ENCODE results near the gene ZFPM1.

DNA sequence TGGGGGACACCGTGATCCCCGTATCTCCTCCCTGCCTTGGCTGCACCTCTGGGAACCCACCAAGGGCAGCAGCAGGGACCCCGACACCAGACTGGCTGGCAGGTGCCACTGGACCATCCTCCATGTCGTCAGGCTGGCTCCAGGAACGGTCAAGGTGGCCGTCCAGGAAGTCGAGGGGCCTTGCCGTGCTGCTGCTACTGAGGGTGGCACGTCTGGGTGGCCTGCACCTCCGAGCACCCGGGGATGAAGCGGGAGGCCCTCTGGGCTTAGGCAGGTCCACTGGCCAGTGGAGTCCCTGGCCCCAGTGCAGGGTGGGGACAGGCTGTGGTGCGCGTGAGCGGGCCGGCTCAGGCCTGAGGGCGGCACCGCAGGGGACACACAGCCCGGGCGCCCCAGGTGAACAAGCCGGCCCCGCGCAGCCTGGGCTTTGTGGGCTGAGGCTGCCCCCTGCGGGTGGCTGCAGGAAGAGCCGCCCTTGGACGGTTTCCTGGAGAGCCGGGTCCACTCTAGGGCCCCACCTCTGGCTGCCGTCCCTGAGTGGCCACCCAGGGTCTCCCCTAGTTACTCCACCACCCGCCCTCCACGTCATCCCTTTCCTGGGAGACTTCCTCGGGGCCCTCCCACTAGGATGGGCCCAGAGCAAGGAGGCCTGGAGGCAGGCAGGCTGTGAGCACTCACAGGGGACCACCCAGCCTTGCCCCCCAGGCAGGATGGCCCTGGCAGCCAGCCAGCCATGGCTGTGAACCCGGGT lies 74.3 kb downstream of the ZFPM1 start:
- TF ChIP-seq, protein P1, sequence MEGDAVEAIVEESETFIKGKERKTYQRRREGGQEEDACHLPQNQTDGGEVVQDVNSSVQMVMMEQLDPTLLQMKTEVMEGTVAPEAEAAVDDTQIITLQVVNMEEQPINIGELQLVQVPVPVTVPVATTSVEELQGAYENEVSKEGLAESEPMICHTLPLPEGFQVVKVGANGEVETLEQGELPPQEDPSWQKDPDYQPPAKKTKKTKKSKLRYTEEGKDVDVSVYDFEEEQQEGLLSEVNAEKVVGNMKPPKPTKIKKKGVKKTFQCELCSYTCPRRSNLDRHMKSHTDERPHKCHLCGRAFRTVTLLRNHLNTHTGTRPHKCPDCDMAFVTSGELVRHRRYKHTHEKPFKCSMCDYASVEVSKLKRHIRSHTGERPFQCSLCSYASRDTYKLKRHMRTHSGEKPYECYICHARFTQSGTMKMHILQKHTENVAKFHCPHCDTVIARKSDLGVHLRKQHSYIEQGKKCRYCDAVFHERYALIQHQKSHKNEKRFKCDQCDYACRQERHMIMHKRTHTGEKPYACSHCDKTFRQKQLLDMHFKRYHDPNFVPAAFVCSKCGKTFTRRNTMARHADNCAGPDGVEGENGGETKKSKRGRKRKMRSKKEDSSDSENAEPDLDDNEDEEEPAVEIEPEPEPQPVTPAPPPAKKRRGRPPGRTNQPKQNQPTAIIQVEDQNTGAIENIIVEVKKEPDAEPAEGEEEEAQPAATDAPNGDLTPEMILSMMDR (IDR thresholded peaks at IDR 0.05; ENCODE audit: insufficient read depth, low read length) = no peak
- TF ChIP-seq, protein P2, sequence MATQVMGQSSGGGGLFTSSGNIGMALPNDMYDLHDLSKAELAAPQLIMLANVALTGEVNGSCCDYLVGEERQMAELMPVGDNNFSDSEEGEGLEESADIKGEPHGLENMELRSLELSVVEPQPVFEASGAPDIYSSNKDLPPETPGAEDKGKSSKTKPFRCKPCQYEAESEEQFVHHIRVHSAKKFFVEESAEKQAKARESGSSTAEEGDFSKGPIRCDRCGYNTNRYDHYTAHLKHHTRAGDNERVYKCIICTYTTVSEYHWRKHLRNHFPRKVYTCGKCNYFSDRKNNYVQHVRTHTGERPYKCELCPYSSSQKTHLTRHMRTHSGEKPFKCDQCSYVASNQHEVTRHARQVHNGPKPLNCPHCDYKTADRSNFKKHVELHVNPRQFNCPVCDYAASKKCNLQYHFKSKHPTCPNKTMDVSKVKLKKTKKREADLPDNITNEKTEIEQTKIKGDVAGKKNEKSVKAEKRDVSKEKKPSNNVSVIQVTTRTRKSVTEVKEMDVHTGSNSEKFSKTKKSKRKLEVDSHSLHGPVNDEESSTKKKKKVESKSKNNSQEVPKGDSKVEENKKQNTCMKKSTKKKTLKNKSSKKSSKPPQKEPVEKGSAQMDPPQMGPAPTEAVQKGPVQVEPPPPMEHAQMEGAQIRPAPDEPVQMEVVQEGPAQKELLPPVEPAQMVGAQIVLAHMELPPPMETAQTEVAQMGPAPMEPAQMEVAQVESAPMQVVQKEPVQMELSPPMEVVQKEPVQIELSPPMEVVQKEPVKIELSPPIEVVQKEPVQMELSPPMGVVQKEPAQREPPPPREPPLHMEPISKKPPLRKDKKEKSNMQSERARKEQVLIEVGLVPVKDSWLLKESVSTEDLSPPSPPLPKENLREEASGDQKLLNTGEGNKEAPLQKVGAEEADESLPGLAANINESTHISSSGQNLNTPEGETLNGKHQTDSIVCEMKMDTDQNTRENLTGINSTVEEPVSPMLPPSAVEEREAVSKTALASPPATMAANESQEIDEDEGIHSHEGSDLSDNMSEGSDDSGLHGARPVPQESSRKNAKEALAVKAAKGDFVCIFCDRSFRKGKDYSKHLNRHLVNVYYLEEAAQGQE (IDR thresholded peaks at IDR 0.05; ENCODE audit: insufficient replicate concordance, low read depth) = no peak

Measured in HL-60 (cell line).